Purkinje cell (primary cell): Measurements from ENCODE around the gene EMP3. TPM values are rescaled to one million over a fixed set of nuclear protein-coding genes. Genes with fewer than 3 reads are reported as not detected.

Experiments
- polyA plus RNA-seq: library from polyadenylated mRNA; unstranded; fragments of >200 nt; fragmentation: Nextera tagmentation; gene quantifications from 2 replicates; pipeline ENCODE4 v1.2.1, GENCODE V29; 2014

EMP3 gene
- polyA plus RNA-seq, result 0.97 and 6.4 TPM in 2 replicates

GRCh38 chr19:48325265-48325910 lies at the start of gene EMP3:
TSS of gene EMP3 (plus strand) at chr19:48325552. CDS start at chr19:48326845, 1,293 bp downstream.

GRCh38 chr19:48363810-48364597 lies 38.7 kb downstream of the EMP3 start, which contains the start of the genes SYNGR4 and TMEM143:
TSS of gene SYNGR4 (plus strand) at chr19:48364367. CDS start at chr19:48365843, 1,476 bp downstream.
TSS of gene TMEM143 (minus strand) at chr19:48363940. CDS start at chr19:48363920, 20 bp downstream.

Other genes with a start within 250 kb of the EMP3 start
- 23.4 and 27.6 TPM in 2 replicates for gene PLA2G4C, start 214.7 kb upstream of the EMP3 start, polyA plus RNA-seq
- gene LIG1, start 155.2 kb upstream of the EMP3 start, polyA plus RNA-seq, result 1.4 and 3.4 TPM in 2 replicates
- 0.17 and 1.3 TPM in 2 replicates for gene ZSWIM9, start 154.9 kb upstream of the EMP3 start, polyA plus RNA-seq
- 4.6 and 9.0 TPM in 2 replicates for gene CARD8, start 69.6 kb upstream of the EMP3 start, polyA plus RNA-seq
- gene ZNF114, start 55.5 kb upstream of the EMP3 start, polyA plus RNA-seq, result 0.17 TPM in 1 of 2 replicates, not detected in the other
- gene TMEM143, start 38.4 kb downstream of the EMP3 start, polyA plus RNA-seq, result 3.2 and 4.9 TPM in 2 replicates
- gene SYNGR4, start 38.8 kb downstream of the EMP3 start, polyA plus RNA-seq, result not detected in 2 replicates
- 8.9 and 18.1 TPM in 2 replicates for gene KDELR1, start 66.0 kb downstream of the EMP3 start, polyA plus RNA-seq
- not detected in 2 replicates for gene GRIN2D, start 68.1 kb downstream of the EMP3 start, polyA plus RNA-seq
- gene GRWD1, start 120.4 kb downstream of the EMP3 start, polyA plus RNA-seq, result 1.0 and 2.4 TPM in 2 replicates
- 0.43 TPM in 1 of 2 replicates, not detected in the other for gene KCNJ14, start 130.0 kb downstream of the EMP3 start, polyA plus RNA-seq
- 10.5 and 12.6 TPM in 2 replicates for gene CYTH2, start 143.8 kb downstream of the EMP3 start, polyA plus RNA-seq
- gene LMTK3, start 186.3 kb downstream of the EMP3 start, polyA plus RNA-seq, result 1.1 and 1.5 TPM in 2 replicates
- gene SULT2B1, start 226.6 kb downstream of the EMP3 start, polyA plus RNA-seq, result 0.24 and 1.6 TPM in 2 replicates